Measurements from ENCODE around the gene PRKACB. TPM values are rescaled to one million over a fixed set of nuclear protein-coding genes. Genes with fewer than 3 reads are reported as not detected.

The PRKACB gene
- polyA plus RNA-seq, 2 of the 4 experiments (the other 2 are of a cell fraction): 10.9 to 17.9 TPM

GRCh38 chr1:84271441-84272151, 127.5 kb downstream of the PRKACB start:
- POLR2A ChIA-PET: no interaction called here
- no peaks in the 10 kb centered on the region for H3K9me3 ChIP-seq
- peak overlapping the region; percentile 41 for H3K4me2 ChIP-seq
- H3K4me1 ChIP-seq: peaks cover 22% of the 10 kb centered on the region
- DNase-seq (ENCODE audit: low read depth in 1 of 2, low spot score in 1 of 2) (no peak), FAIRE-seq (no peak), ATAC-seq (peak in 1 of 2 experiments; percentile 34; a peak in 2 of 6 replicates)
- WGBS (ENCODE audit: missing lambda C conversion rate): 30% methylated on average over 6 of the region's 6 CpGs
- TF ChIP-seq EP300 (IDR thresholded peaks at IDR 0.05) (no peak), ATOH8 (CRISPR knock-in tag; IDR thresholded peaks at IDR 0.05; ENCODE audit: low read depth) (no peak), BCL3 (IDR thresholded peaks at IDR 0.05) (no peak)
- CTCF ChIA-PET: no interaction called here
- no peak overlapping the region for H3K4me3 ChIP-seq
- H3K27ac ChIP-seq: peak overlapping the region; percentile 32 to 60; a peak in 5 of 6 replicates

- ChIA-PET POLR2A (no interaction called here), CTCF (no interaction called here)
- peaks cover 22% of the 10 kb centered on the region for H3K4me1 ChIP-seq
- H3K4me2 ChIP-seq: no peak overlapping the region
- H3K9me3 ChIP-seq: no peaks in the 10 kb centered on the region
- ATAC-seq (no peak), DNase-seq (ENCODE audit: low read depth in 1 of 2, low spot score in 1 of 2) (no peak), FAIRE-seq (no peak)
- H3K4me3 ChIP-seq: no peak overlapping the region
- 54% methylated on average over 1 of the region's 1 CpG for WGBS (ENCODE audit: missing lambda C conversion rate)
- H3K27ac ChIP-seq: no peak overlapping the region
- TF ChIP-seq HMGXB4 (CRISPR knock-in tag; IDR thresholded peaks at IDR 0.05; ENCODE audit: borderline replicate concordance): no peak
- TF ChIP-seq CEBPB (IDR thresholded peaks at IDR 0.05): no peak
- TF ChIP-seq USF2 (IDR thresholded peaks at IDR 0.05): no peak
- TF ChIP-seq POLR2AphosphoS2 (conservative IDR thresholded peaks at IDR 0.05; ENCODE audit: low read length): no peak
- no peak for TF ChIP-seq NR3C1 (IDR thresholded peaks at IDR 0.05)
- no peak for TF ChIP-seq RARB (CRISPR knock-in tag; IDR thresholded peaks at IDR 0.05)
- TF ChIP-seq EHMT2 (IDR thresholded peaks at IDR 0.05; ENCODE audit: low read depth): no peak
- TF ChIP-seq NFE2L2 (conservative IDR thresholded peaks at IDR 0.05; ENCODE audit: low read length): no peak
- TF ChIP-seq POLR2A (IDR thresholded peaks at IDR 0.05; ENCODE audit: low read length): no peak
- no peak for TF ChIP-seq ZC3H11A (IDR thresholded peaks at IDR 0.05)
- TF ChIP-seq CHD2 (IDR thresholded peaks at IDR 0.05; ENCODE audit: low read length, partially characterized antibody): no peak
- no peak for TF ChIP-seq FOSL2 (IDR thresholded peaks at IDR 0.05)
- TF ChIP-seq FOSL2 (CRISPR knock-in tag; IDR thresholded peaks at IDR 0.05): no peak
- no peak for TF ChIP-seq RCOR1 (IDR thresholded peaks at IDR 0.05; ENCODE audit: low read depth, low read length)
- no peak for TF ChIP-seq REST (IDR thresholded peaks at IDR 0.05)
- no peak for TF ChIP-seq SREBF2 (IDR thresholded peaks at IDR 0.05)
- no peak for TF ChIP-seq KDM1A (IDR thresholded peaks at IDR 0.05; ENCODE audit: low read depth)
- TF ChIP-seq GATA3 (IDR thresholded peaks at IDR 0.05; ENCODE audit: borderline replicate concordance): no peak
- no peak for TF ChIP-seq FOSB (CRISPR knock-in tag; IDR thresholded peaks at IDR 0.05)
These were observed 128.3 kb downstream of the PRKACB start for GRCh38 chr1:84272401-84272800.

Measured in A549 (cell line).